ENCODE measurements around the gene OSBPL2. TPM values are rescaled to one million over a fixed set of nuclear protein-coding genes. Genes with fewer than 3 reads are reported as not detected.

OSBPL2 gene
- total RNA-seq, 1 donor from 2014 or later, result 56.7 TPM

DNA sequence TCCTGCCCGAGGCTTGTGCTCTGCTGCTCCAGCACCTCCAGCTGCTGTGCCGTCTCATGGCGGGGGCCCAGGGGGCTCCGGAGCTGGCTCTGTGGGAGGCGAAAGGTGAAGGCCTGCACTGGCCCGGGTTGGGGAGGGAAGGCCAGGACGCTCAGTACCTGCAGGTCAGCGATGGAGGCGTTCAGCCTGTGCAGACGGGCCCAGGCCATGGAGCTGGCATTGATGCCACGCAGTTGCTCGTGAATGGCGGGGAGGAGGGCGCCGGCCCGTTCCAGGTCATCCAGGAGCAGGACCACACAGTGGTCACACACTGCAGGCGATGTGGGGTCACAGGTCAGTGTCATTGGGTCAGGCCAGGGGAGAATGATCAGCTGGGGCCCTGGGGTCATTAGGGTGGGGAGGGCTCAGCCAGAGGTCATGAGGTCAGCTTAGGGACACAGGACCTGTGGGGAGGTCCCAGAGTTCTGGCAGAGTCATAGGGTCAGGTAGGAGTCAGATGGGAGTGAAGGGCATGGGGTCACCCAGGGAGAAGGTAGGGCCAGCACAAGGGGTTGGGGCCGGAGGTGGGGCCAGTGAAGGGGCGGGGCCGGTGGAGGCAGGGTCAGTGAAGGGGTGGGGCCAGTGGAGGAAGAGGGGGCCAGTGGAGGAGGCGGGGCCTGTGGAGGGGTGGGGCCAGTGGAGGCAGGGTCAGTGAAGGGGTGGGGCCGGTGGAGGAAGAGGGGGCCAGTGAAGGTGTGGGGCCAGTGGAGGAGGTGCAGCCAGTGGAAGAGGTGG, 82.4 kb downstream of the OSBPL2 start:
- no peaks in the 10 kb centered on the region for H3K4me1 Mint-ChIP-seq (ENCODE audit: low read depth)
- no peaks in the 10 kb centered on the region for H3K27me3 Mint-ChIP-seq
- TF ChIP-seq, protein P1, sequence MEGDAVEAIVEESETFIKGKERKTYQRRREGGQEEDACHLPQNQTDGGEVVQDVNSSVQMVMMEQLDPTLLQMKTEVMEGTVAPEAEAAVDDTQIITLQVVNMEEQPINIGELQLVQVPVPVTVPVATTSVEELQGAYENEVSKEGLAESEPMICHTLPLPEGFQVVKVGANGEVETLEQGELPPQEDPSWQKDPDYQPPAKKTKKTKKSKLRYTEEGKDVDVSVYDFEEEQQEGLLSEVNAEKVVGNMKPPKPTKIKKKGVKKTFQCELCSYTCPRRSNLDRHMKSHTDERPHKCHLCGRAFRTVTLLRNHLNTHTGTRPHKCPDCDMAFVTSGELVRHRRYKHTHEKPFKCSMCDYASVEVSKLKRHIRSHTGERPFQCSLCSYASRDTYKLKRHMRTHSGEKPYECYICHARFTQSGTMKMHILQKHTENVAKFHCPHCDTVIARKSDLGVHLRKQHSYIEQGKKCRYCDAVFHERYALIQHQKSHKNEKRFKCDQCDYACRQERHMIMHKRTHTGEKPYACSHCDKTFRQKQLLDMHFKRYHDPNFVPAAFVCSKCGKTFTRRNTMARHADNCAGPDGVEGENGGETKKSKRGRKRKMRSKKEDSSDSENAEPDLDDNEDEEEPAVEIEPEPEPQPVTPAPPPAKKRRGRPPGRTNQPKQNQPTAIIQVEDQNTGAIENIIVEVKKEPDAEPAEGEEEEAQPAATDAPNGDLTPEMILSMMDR (IDR thresholded peaks at IDR 0.05; ENCODE audit: unreplicated experiment), result no peak
- no peaks in the 10 kb centered on the region for H3K9me3 Mint-ChIP-seq (ENCODE audit: low read depth)
- peaks cover 16% of the 10 kb centered on the region for H3K36me3 Mint-ChIP-seq (ENCODE audit: insufficient read depth)
- no peak for DNase-seq (ENCODE audit: low spot score, unreplicated experiment)
- no peak overlapping the region for H3K4me3 Mint-ChIP-seq (ENCODE audit: low read depth)
- H3K27ac Mint-ChIP-seq, result no peak overlapping the region

DNA sequence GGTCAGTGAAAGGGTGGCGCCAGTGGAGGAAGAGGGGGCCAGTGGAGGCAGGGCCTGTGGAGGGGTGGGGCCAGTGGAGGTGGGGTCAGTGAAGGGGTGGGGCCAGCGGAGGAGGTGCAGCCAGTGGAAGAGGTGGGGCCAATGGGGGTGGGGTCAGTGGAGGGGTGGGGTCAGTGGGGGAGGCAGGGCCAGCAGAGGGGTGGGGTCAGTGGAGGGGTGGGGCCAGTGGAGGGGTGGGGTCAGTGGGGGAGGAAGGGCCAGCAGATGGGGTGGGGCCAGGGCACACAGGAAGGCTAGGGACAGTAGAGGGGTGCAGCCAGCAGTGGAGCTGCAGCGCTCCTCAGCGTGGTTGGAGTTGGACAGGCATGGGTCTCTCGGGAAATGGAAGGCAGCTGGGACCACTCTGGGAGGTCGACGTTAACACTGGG, 83.2 kb downstream of the OSBPL2 start:
- H3K4me1 Mint-ChIP-seq (ENCODE audit: low read depth), result no peaks in the 10 kb centered on the region
- no peak overlapping the region for H3K4me3 Mint-ChIP-seq (ENCODE audit: low read depth)
- H3K36me3 Mint-ChIP-seq (ENCODE audit: insufficient read depth), result peaks cover 20% of the 10 kb centered on the region
- no peak for DNase-seq (ENCODE audit: low spot score, unreplicated experiment)
- H3K27me3 Mint-ChIP-seq, result no peaks in the 10 kb centered on the region
- H3K9me3 Mint-ChIP-seq (ENCODE audit: low read depth), result no peaks in the 10 kb centered on the region
- TF ChIP-seq, protein P1 (IDR thresholded peaks at IDR 0.05; ENCODE audit: unreplicated experiment), result no peak
- H3K27ac Mint-ChIP-seq, result no peak overlapping the region

DNA sequence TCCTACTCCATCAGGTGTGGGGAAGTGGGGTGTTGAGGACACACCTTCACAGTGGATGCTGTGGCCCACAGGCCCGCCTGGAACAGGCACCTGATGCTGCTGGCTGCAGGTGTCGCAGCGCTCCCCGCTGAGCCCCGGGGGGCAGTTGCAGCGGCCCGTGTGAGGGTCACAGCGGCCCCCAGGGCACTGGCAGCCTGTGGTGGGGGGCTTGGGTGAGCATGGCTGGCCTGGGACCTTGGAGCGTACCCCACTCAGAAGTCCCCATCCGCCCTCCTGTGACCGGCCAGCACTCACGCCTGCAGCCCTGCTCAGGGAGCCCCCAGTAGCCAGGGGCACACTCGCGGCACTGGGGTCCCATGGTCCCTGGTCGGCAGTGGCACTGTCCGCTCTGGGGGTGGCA, 83.7 kb downstream of the OSBPL2 start:
- no peaks in the 10 kb centered on the region for H3K9me3 Mint-ChIP-seq (ENCODE audit: low read depth)
- no peaks in the 10 kb centered on the region for H3K27me3 Mint-ChIP-seq
- TF ChIP-seq, protein P1 (IDR thresholded peaks at IDR 0.05; ENCODE audit: unreplicated experiment), result no peak
- H3K36me3 Mint-ChIP-seq (ENCODE audit: insufficient read depth), result peaks cover 23% of the 10 kb centered on the region
- H3K27ac Mint-ChIP-seq, result no peak overlapping the region
- H3K4me3 Mint-ChIP-seq (ENCODE audit: low read depth), result no peak overlapping the region
- no peaks in the 10 kb centered on the region for H3K4me1 Mint-ChIP-seq (ENCODE audit: low read depth)
- DNase-seq (ENCODE audit: low spot score, unreplicated experiment), result no peak

DNA sequence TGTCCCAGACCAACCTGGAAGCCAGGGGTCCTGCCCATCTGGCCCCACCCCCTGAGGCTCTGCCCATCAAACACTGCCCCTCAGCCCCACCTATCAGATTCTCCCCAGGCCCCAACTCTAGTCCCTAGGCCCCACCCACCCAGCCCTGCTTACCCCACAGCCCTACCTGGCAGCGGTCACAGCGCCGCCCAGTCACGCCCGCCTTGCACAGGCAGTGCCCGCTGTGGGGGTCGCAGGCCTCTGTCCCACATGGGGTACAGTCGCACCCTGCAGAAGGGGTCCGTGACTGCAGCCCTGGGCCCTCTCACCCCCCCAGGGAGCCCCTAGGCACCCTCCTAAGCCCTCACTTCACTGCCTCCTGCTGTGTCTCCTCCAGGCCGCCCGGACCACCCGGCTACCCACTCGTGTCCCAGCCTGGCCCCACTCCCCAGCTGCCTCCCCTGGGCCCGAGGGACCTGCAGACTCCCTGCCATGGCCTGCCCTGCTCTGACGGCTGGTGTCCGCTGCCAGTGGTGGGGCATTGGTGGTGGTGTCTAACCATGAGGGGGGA, 84.2 kb downstream of the OSBPL2 start:
- DNase-seq (ENCODE audit: low spot score, unreplicated experiment), result no peak
- no peaks in the 10 kb centered on the region for H3K9me3 Mint-ChIP-seq (ENCODE audit: low read depth)
- H3K27me3 Mint-ChIP-seq, result no peaks in the 10 kb centered on the region
- H3K4me3 Mint-ChIP-seq (ENCODE audit: low read depth), result no peak overlapping the region
- no peaks in the 10 kb centered on the region for H3K4me1 Mint-ChIP-seq (ENCODE audit: low read depth)
- H3K36me3 Mint-ChIP-seq (ENCODE audit: insufficient read depth), result peaks cover 28% of the 10 kb centered on the region
- H3K27ac Mint-ChIP-seq, result no peak overlapping the region
- TF ChIP-seq, protein P1 (IDR thresholded peaks at IDR 0.05; ENCODE audit: unreplicated experiment), result no peak

DNA sequence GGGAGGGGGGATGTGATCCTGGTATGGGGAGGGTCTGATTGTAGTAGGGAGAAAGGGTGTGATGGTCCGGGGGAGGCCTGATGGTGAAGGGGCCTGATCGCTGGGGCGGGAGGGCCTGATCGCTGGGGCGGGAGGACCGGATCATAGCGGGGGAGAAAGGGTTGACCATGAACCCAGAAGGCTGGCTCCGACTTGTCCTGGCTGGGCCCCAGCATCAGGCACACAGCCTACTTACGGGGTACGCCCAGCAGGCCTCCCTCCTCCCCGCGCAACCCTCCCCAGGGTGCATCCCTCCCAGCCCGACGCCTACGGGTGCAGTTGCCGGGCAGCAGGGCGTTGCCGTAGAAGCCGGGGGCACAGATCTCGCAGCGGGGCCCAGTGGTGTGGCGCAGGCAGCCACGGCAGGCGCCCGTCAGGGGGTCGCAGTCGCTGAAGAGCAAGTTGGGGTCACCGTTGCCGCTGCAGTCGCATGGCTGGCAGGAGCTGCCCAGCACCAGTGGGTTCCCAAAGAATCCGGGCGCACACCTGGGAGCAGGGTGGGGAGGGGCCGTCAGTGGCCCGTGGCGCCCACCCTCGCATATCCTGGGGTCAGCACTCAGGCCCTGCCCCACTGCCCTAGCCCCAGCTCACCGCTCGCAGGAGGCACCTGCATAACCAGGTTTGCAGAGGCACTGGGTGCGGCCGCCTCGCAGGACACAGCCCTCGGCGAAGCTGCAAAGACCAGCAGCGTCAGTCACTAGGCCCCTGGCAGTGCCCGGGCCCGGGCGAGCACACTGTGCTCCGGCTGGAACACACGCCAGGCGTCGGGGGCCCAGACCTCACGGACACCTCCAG, 85.0 kb downstream of the OSBPL2 start:
- H3K4me1 Mint-ChIP-seq (ENCODE audit: low read depth), result no peaks in the 10 kb centered on the region
- H3K27me3 Mint-ChIP-seq, result no peaks in the 10 kb centered on the region
- TF ChIP-seq, protein P1 (IDR thresholded peaks at IDR 0.05; ENCODE audit: unreplicated experiment), result no peak
- no peak for DNase-seq (ENCODE audit: low spot score, unreplicated experiment)
- H3K4me3 Mint-ChIP-seq (ENCODE audit: low read depth), result no peak overlapping the region
- no peak overlapping the region for H3K27ac Mint-ChIP-seq
- H3K9me3 Mint-ChIP-seq (ENCODE audit: low read depth), result no peaks in the 10 kb centered on the region
- peaks cover 28% of the 10 kb centered on the region for H3K36me3 Mint-ChIP-seq (ENCODE audit: insufficient read depth)
